Coronary artery (tissue), 2 donors: ENCODE results near the gene SNCAIP.

Source experiments
- DNase-seq: peaks from one replicate; pipeline ENCODE4 v3.0.0-alpha.2; 2017; ENCODE audit warnings: low spot score
- H3K27ac ChIP-seq, 2 donors: fragments of 200-600 bp; sonication (generic); one replicate each; pipeline ENCODE4 v1.5.1; 2016 to 2019
- H3K4me3 ChIP-seq: fragments of 200-600 bp; sonication (generic); 2 replicates; pipeline ENCODE4 v1.5.1; 2016; ENCODE audit warnings: mild to moderate bottlenecking, moderate library complexity
- CTCF ChIP-seq: fragments of 200-600 bp; sonication (generic); IDR thresholded peaks from one replicate; pipeline ENCODE4 v1.5.1; 2019; ENCODE audit warnings: antibody characterized with exemption

The SNCAIP gene

GRCh38 chr5:122500245-122501088 is 188.4 kb downstream of the SNCAIP start:
- peak overlapping the region; percentile 32 to 68 for H3K27ac ChIP-seq
- DNase-seq, result no peak
- peak overlapping the region; percentile 45 for H3K4me3 ChIP-seq
- no peak for TF ChIP-seq CTCF

GRCh38 chr5:122501089-122501435 is 189.0 kb downstream of the SNCAIP start:
- DNase-seq, result no peak
- Histone ChIP-seq H3K4me3 (peak overlapping the region; percentile 45), H3K27ac (peak overlapping the region; percentile 32 to 68)
- no peak for TF ChIP-seq CTCF

- Histone ChIP-seq H3K4me3 (no peak overlapping the region), H3K27ac (no peak overlapping the region)
- no peak for TF ChIP-seq CTCF
- no peak for DNase-seq
These were observed 195.0 kb downstream of the SNCAIP start for GRCh38 chr5:122507045-122507444.

GRCh38 chr5:122507581-122507980 is 195.5 kb downstream of the SNCAIP start:
- H3K27ac ChIP-seq, result no peak overlapping the region
- TF ChIP-seq CTCF, result no peak
- no peak for DNase-seq
- H3K4me3 ChIP-seq, result no peak overlapping the region

GRCh38 chr5:122508623-122509022 is 196.6 kb downstream of the SNCAIP start:
- no peak overlapping the region for H3K4me3 ChIP-seq
- DNase-seq, result no peak
- H3K27ac ChIP-seq, result no peak overlapping the region
- no peak for TF ChIP-seq CTCF
